Prostate gland (tissue), 2 donors: ENCODE data around the gene IKZF1. TPM values are rescaled to one million over a fixed set of nuclear protein-coding genes. Genes with fewer than 3 reads are reported as not detected.

Experiments used
- DNase-seq: peaks from one replicate; pipeline ENCODE4 v3.0.0-alpha.2; 2019; ENCODE audit warnings: low spot score
- H3K27ac ChIP-seq, 2 donors: fragments of 200-600 bp; sonication (generic); 2 replicates each; pipeline ENCODE4 v1.5.1; 2017 to 2019
- H3K27me3 ChIP-seq: fragments of 200-600 bp; sonication (generic); replicated peaks from 2 replicates; pipeline ENCODE4 v1.5.1; 2019; ENCODE audit not compliant: insufficient read depth
- H3K36me3 ChIP-seq, 2 donors: fragments of 200-600 bp; sonication (generic); 1 replicate in 1 of 2; 2 replicates in 1 of 2; pipeline versions ENCODE4 v1.5.1 to v1.8.1; 2017 to 2019
- H3K4me1 ChIP-seq: fragments of 200-600 bp; sonication (generic); replicated peaks from 2 replicates; pipeline ENCODE4 v1.5.1; 2019
- H3K4me3 ChIP-seq, 2 donors: fragments of 200-600 bp; sonication (generic); 2 replicates each; pipeline ENCODE4 v1.5.1; 2017 to 2019
- H3K9me3 ChIP-seq: fragments of 200-600 bp; sonication (generic); 2 replicates; pipeline ENCODE4 v1.5.1; 2017
- POLR2A ChIP-seq: fragments of 450-650 bp; IDR thresholded peaks from one replicate; pipeline ENCODE4 v1.6.1; 2016; ENCODE audit warnings: antibody characterized with exemption, mild to moderate bottlenecking
- POLR2AphosphoS5 ChIP-seq: sonication (generic); formaldehyde crosslinking; IDR thresholded peaks from one replicate; pipeline ENCODE4 v1.6.1; 2017; ENCODE audit warnings: antibody characterized with exemption
- WGBS: methylation state at CpG from one replicate; pipeline ENCODE4 v1.1.5; 2018; 5-methylcytosine and 5-hydroxymethylcytosine counted together
- intact Hi-C: fragments of 100-400 bp; cut with DNase I; formaldehyde crosslinking; loops from one replicate; pipeline ENCODE4 v1.14.2; 2022
- total RNA-seq, 2 donors: library from RNA; depleted of rRNA; stranded (reverse); fragments of >200 nt; gene quantifications; one replicate each; pipeline ENCODE4 v1.1.0, GENCODE V29; 2016
- TF ChIP-seq, protein P1 (sequence below), 4 experiments: fragments of 200-600 bp in 2 of 4; fragments of 450-650 bp in 2 of 4; sonication (generic) in 2 of 4; IDR thresholded peaks; 1 replicate in 3 of 4; 2 replicates in 1 of 4; pipeline ENCODE4 v1.5.1; 2016 to 2019; ENCODE audit warnings: antibody characterized with exemption in 4 of 4, mild to moderate bottlenecking in 2 of 4, moderate library complexity in 2 of 4

The IKZF1 gene
- total RNA-seq, 2 donors from 2014 or later: 2.7 to 7.7 TPM

DNA sequence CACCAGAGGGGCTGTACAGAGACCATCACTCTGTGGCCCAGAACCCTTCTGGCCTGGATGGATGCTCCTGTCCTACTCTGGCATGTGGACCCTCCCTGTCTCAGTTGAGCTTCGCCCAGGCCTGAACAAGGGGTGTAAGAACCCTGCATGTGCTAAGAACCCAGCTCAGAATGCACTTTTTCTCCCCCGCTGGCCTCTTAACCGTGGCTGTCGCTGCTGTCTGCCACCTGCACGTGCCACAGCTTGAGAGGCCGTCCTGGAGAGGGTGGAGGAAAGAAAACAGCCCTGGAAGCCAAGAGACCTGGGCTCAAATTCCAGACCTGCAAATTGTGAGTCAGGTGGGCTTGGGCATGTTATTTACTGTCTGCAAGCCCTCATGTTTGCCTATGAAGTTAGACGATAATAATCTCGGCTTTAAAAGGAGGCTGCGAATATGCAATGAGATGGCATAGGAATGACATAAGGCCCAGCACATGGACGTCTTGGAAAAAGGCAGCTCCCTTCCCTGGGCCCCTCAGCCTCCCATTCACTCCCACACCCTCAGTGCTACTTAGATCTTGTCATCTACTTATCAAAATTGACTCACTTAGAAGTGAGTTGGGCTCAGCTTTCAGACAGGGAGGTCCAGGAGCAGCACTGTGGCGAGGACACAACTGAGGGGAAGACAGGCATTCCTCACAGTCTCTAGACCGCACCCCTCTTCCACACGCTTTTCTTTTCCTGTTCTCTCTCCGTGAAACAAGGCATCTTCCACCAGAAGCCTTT, 114.2 kb downstream of the IKZF1 start:
- no peaks in the 10 kb centered on the region for H3K4me1 ChIP-seq
- H3K27me3 ChIP-seq: no peaks in the 10 kb centered on the region
- no peaks in the 10 kb centered on the region for H3K9me3 ChIP-seq
- DNase-seq: no peak
- H3K27ac ChIP-seq: no peak overlapping the region
- TF ChIP-seq POLR2AphosphoS5 (no peak), POLR2A (no peak)
- TF ChIP-seq, protein P1, sequence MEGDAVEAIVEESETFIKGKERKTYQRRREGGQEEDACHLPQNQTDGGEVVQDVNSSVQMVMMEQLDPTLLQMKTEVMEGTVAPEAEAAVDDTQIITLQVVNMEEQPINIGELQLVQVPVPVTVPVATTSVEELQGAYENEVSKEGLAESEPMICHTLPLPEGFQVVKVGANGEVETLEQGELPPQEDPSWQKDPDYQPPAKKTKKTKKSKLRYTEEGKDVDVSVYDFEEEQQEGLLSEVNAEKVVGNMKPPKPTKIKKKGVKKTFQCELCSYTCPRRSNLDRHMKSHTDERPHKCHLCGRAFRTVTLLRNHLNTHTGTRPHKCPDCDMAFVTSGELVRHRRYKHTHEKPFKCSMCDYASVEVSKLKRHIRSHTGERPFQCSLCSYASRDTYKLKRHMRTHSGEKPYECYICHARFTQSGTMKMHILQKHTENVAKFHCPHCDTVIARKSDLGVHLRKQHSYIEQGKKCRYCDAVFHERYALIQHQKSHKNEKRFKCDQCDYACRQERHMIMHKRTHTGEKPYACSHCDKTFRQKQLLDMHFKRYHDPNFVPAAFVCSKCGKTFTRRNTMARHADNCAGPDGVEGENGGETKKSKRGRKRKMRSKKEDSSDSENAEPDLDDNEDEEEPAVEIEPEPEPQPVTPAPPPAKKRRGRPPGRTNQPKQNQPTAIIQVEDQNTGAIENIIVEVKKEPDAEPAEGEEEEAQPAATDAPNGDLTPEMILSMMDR (IDR thresholded peaks at IDR 0.05): no peak
- no peak overlapping the region for H3K4me3 ChIP-seq
- intact Hi-C loops: loop anchor here (10.0 kb wide), 1 partner anchor 274 kb away; no protein-coding TSS in a partner anchor
- WGBS: 60% methylated on average over 14 of the region's 14 CpGs
- no peaks in the 10 kb centered on the region for H3K36me3 ChIP-seq

DNA sequence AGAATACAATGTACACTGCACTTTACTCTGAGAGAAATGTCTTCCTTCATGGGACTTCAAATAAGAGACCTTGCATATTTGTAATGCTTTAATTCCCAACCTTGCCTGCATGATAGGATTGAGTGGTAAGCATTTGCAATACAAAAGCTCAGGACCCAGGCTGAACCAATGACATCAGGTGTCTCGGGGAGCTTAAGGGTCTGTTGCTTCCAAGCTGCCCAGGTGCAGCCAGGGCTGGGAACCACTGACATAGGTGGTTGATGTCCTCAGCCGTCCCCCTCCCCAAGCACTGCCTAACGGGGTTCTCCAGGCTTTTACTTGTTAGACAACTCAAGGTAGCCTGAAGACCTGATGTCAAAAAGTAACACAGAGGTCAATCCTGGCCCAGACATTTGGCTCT, 116.5 kb downstream of the IKZF1 start:
- no peak for DNase-seq
- H3K36me3 ChIP-seq: no peaks in the 10 kb centered on the region
- no peaks in the 10 kb centered on the region for H3K27me3 ChIP-seq
- intact Hi-C loops: no loop called here
- no peaks in the 10 kb centered on the region for H3K9me3 ChIP-seq
- no peak overlapping the region for H3K4me3 ChIP-seq
- WGBS: 67% methylated on average over 3 of the region's 3 CpGs
- no peak overlapping the region for H3K27ac ChIP-seq
- no peaks in the 10 kb centered on the region for H3K4me1 ChIP-seq
- TF ChIP-seq POLR2AphosphoS5: no peak
- TF ChIP-seq POLR2A: no peak
- TF ChIP-seq, protein P1 (IDR thresholded peaks at IDR 0.05): no peak

DNA sequence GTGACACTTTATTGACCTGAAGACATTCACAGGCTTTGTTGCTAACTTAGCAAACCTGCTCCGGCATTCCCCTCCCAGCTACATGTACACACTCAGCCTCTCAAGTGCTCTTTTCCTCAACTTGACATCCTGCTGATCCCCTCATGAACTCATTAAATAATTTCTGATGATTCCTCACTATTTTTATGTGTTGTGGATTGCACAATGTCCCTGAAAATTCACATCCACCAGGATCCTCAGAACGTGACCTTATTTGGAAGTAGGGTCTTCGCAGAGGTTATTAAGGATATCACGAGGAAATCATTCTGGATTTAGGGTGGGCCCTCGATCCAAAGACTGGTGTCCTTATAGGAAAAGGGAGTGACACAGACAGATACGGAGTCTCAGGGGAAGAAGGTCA, 118.3 kb downstream of the IKZF1 start:
- no peak for DNase-seq
- no peaks in the 10 kb centered on the region for H3K27me3 ChIP-seq
- H3K9me3 ChIP-seq: no peaks in the 10 kb centered on the region
- TF ChIP-seq POLR2AphosphoS5 (no peak), POLR2A (no peak)
- TF ChIP-seq, protein P1 (IDR thresholded peaks at IDR 0.05): no peak
- no peaks in the 10 kb centered on the region for H3K4me1 ChIP-seq
- WGBS: 84% methylated on average over 6 of the region's 6 CpGs
- no peak overlapping the region for H3K27ac ChIP-seq
- H3K36me3 ChIP-seq: no peaks in the 10 kb centered on the region
- intact Hi-C loops: no loop called here
- H3K4me3 ChIP-seq: no peak overlapping the region

DNA sequence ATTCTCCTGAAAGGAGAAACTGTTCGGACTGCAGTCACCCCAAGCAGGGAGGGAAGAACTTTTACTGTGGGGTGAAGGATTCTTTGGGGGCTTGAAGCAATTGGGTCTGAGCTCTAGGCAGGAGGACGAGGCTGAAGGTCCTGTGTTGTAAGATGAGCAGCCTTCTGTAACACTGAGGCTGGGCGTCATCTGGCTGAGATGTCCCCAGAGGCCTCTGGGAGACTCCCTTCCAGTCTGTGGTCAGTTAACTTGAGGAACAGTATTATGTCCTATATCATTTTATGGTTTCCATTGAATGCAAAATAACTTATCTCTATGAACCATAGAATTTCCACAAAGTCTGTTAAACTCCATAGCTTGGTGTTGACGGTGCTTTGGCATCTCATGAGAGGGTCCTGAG, 119.3 kb downstream of the IKZF1 start:
- DNase-seq: no peak
- intact Hi-C loops: no loop called here
- no peaks in the 10 kb centered on the region for H3K9me3 ChIP-seq
- 71% methylated on average over 4 of the region's 4 CpGs for WGBS
- H3K4me1 ChIP-seq: no peaks in the 10 kb centered on the region
- no peaks in the 10 kb centered on the region for H3K27me3 ChIP-seq
- TF ChIP-seq POLR2AphosphoS5 (no peak), POLR2A (no peak)
- TF ChIP-seq, protein P1 (IDR thresholded peaks at IDR 0.05): no peak
- no peak overlapping the region for H3K4me3 ChIP-seq
- H3K27ac ChIP-seq: no peak overlapping the region
- no peaks in the 10 kb centered on the region for H3K36me3 ChIP-seq

DNA sequence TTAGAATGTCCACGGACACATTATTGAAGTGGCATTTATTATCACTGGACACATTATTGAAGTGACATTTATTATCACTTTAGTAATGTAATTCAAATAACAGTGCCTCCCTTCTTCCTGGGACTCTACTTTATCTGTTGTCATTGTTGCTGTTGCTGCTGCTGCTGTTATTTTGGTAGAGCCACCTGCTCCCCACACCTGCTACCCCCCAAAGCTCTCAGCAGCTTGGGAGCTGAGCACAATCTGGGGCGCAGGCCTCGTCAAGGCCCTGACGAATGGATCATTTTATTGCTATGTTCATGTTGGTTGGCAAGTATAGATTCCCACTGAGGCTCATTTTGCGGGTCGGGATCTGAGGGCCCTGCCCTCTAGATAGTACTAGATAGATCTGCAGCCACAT, 120.8 kb downstream of the IKZF1 start:
- H3K4me3 ChIP-seq: no peak overlapping the region
- H3K36me3 ChIP-seq: no peaks in the 10 kb centered on the region
- intact Hi-C loops: no loop called here
- no peak overlapping the region for H3K27ac ChIP-seq
- H3K4me1 ChIP-seq: no peaks in the 10 kb centered on the region
- DNase-seq: no peak
- TF ChIP-seq POLR2AphosphoS5 (no peak), POLR2A (no peak)
- TF ChIP-seq, protein P1 (IDR thresholded peaks at IDR 0.05): no peak
- no peaks in the 10 kb centered on the region for H3K9me3 ChIP-seq
- H3K27me3 ChIP-seq: no peaks in the 10 kb centered on the region
- WGBS: 77% methylated on average over 6 of the region's 6 CpGs
